Endothelial cell (in vitro differentiated cells): ENCODE data around the gene SORCS1. TPM values are rescaled to one million over a fixed set of nuclear protein-coding genes. Genes with fewer than 3 reads are reported as not detected.
A peak's percentile ranks its signal among the peaks of the same experiment; 100 is the strongest.

Source experiments
- DNase-seq: peaks from one replicate; pipeline ENCODE4 v3.0.0; 2021; ENCODE audit warnings: low spot score
- H3K27ac Mint-ChIP-seq: one replicate; pipeline ENCODE4 v1.8.0; 2021; ENCODE audit warnings: mixed read lengths, inconsistent platforms; ENCODE audit not compliant: unreplicated experiment
- H3K27me3 Mint-ChIP-seq: one replicate; pipeline ENCODE4 v1.8.0; 2021; ENCODE audit warnings: mild to moderate bottlenecking, moderate library complexity, mixed read lengths, inconsistent platforms; ENCODE audit not compliant: unreplicated experiment
- H3K36me3 Mint-ChIP-seq: one replicate; pipeline ENCODE4 v1.8.0; 2021; ENCODE audit warnings: mild to moderate bottlenecking, low read depth, mixed read lengths, inconsistent platforms; ENCODE audit not compliant: unreplicated experiment
- H3K4me1 Mint-ChIP-seq: one replicate; pipeline ENCODE4 v1.8.0; 2021; ENCODE audit warnings: mild to moderate bottlenecking, mixed read lengths, inconsistent platforms; ENCODE audit not compliant: unreplicated experiment
- H3K4me3 Mint-ChIP-seq: one replicate; pipeline ENCODE4 v1.8.0; 2021; ENCODE audit warnings: mild to moderate bottlenecking, mixed read lengths, inconsistent platforms; ENCODE audit not compliant: unreplicated experiment
- H3K9me3 Mint-ChIP-seq: one replicate; pipeline ENCODE4 v1.8.0; 2021; ENCODE audit warnings: mixed read lengths, inconsistent platforms; ENCODE audit not compliant: unreplicated experiment
- CTCF ChIP-seq: fragments of 200-600 bp; sonication (generic); IDR thresholded peaks from one replicate; pipeline ENCODE4 v1.5.0; 2021; ENCODE audit warnings: antibody characterized with exemption; ENCODE audit not compliant: unreplicated experiment
- total RNA-seq: library from RNA; stranded (reverse); fragmentation: NEBNext Ultra II Directional; extraction: Animal tissue kit (Norgen Biotek cat#: 25700); gene quantifications from one replicate; pipeline ENCODE4 v1.2.1, GENCODE V29; 2021; ENCODE audit not compliant: unreplicated experiment

Gene SORCS1
- total RNA-seq, 1 donor from 2014 or later = 0.56 TPM

- H3K4me3 Mint-ChIP-seq = no peak overlapping the region
- H3K36me3 Mint-ChIP-seq = no peaks in the 10 kb centered on the region
- H3K4me1 Mint-ChIP-seq = no peaks in the 10 kb centered on the region
- TF ChIP-seq CTCF = no peak
- H3K9me3 Mint-ChIP-seq = no peaks in the 10 kb centered on the region
- no peak overlapping the region for H3K27ac Mint-ChIP-seq
- DNase-seq = no peak
- no peaks in the 10 kb centered on the region for H3K27me3 Mint-ChIP-seq
Observed at GRCh38 chr10:107013258-107014006, 151.1 kb downstream of the SORCS1 start.

- no peaks in the 10 kb centered on the region for H3K4me1 Mint-ChIP-seq
- no peak overlapping the region for H3K27ac Mint-ChIP-seq
- H3K4me3 Mint-ChIP-seq = no peak overlapping the region
- H3K9me3 Mint-ChIP-seq = no peaks in the 10 kb centered on the region
- no peak for DNase-seq
- TF ChIP-seq CTCF = no peak
- H3K27me3 Mint-ChIP-seq = no peaks in the 10 kb centered on the region
- no peaks in the 10 kb centered on the region for H3K36me3 Mint-ChIP-seq
Observed at GRCh38 chr10:107011992-107012391, 152.5 kb downstream of the SORCS1 start.

GRCh38 chr10:107011105-107011504 lies 153.4 kb downstream of the SORCS1 start:
- H3K4me1 Mint-ChIP-seq = no peaks in the 10 kb centered on the region
- no peak overlapping the region for H3K4me3 Mint-ChIP-seq
- no peaks in the 10 kb centered on the region for H3K36me3 Mint-ChIP-seq
- no peak for TF ChIP-seq CTCF
- DNase-seq = peak; percentile 9
- H3K27me3 Mint-ChIP-seq = no peaks in the 10 kb centered on the region
- no peak overlapping the region for H3K27ac Mint-ChIP-seq
- H3K9me3 Mint-ChIP-seq = no peaks in the 10 kb centered on the region

GRCh38 chr10:107010531-107010930 lies 154.0 kb downstream of the SORCS1 start:
- Mint-ChIP-seq H3K4me3 (no peak overlapping the region), H3K4me1 (no peaks in the 10 kb centered on the region), H3K9me3 (no peaks in the 10 kb centered on the region), H3K36me3 (no peaks in the 10 kb centered on the region), H3K27ac (no peak overlapping the region), H3K27me3 (no peaks in the 10 kb centered on the region)
- TF ChIP-seq CTCF = no peak
- no peak for DNase-seq

- Mint-ChIP-seq H3K27ac (no peak overlapping the region), H3K4me1 (no peaks in the 10 kb centered on the region), H3K4me3 (no peak overlapping the region), H3K36me3 (no peaks in the 10 kb centered on the region), H3K27me3 (no peaks in the 10 kb centered on the region), H3K9me3 (no peaks in the 10 kb centered on the region)
- DNase-seq = no peak
- TF ChIP-seq CTCF = no peak
Observed at GRCh38 chr10:107004362-107004761, 160.1 kb downstream of the SORCS1 start.
